H1 (cell line): Measurements from ENCODE around the gene CEP170. TPM values are rescaled to one million over a fixed set of nuclear protein-coding genes. Genes with fewer than 3 reads are reported as not detected.

Experiments
- GTF2F1 ChIP-seq: IDR thresholded peaks from 2 replicates; pipeline ENCODE4 v1.6.1; 2012; ENCODE audit warnings: low read depth, low read length, improper control_type of control experiment, borderline replicate concordance
- SP2 ChIP-seq: IDR thresholded peaks from 2 replicates; pipeline ENCODE4 v1.6.1; 2012; ENCODE audit warnings: mild to moderate bottlenecking, low read length, inconsistent platforms
- TBP ChIP-seq: IDR thresholded peaks from 2 replicates; pipeline ENCODE4 v1.6.1; 2011; ENCODE audit warnings: low read depth, low read length, improper control_type of control experiment
- polyA plus RNA-seq, 7 experiments: library from polyadenylated mRNA; depleted of rRNA in 3 of 7; stranded (reverse) in 5 of 7; unstranded in 2 of 7; fragments of >200 nt in 5 of 7; fragments of 200-250 nt in 2 of 7; gene quantifications; 1 replicate in 5 of 7; 2 replicates in 1 of 7; 4 replicates in 1 of 7; pipeline versions ENCODE4 v1.2.1 to v1.2.3, GENCODE V29; 2011 to 2013; ENCODE audit warnings: missing spikeins in 2 of 7, mixed read lengths in 2 of 7
- total RNA-seq: library from RNA; stranded (reverse); fragmentation: NEBNext Ultra II Directional; extraction: Animal tissue kit (Norgen Biotek cat#: 25700); gene quantifications from 2 replicates; pipeline ENCODE4 v1.2.1, GENCODE V29; 2021

Gene CEP170
- total and polyA plus RNA-seq, 2 of the 8 experiments (the other 6 are each of a cell fraction or from before 2014, with no cell fraction given): 33.1 to 97.2 TPM

GRCh38 chr1:243292117-243292516 is 37.0 kb upstream of the CEP170 start (continued):
- TF ChIP-seq GTF2F1 (no peak), SP2 (no peak), TBP (no peak)
